22Rv1 (cell line): ENCODE data around the gene POLR2H.

Experiments used
- CTCF ChIP-seq: fragments of 450-650 bp; IDR thresholded peaks from 2 replicates; pipeline ENCODE4 v1.5.1; 2017; ENCODE audit warnings: mild to moderate bottlenecking
- ZFX ChIP-seq: fragments of 450-650 bp; IDR thresholded peaks from 2 replicates; pipeline ENCODE4 v1.6.1; 2017; ENCODE audit warnings: antibody characterized with exemption, borderline replicate concordance

DNA sequence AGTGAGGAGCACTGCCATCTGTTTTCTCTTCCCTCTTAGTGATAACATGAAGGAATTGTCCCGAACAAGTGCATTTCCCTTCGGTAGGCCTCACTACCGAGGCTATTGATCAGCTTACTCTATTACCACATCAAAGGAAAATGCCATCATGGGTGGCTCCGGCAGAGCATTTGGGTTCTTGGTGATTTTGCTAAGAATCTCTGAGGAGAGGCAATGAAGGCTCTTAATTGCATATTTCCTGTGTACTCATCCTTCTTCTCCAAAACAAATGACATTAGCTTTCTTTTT lies 53.6 kb downstream of the POLR2H start:
- TF ChIP-seq CTCF = no peak
- no peak for TF ChIP-seq ZFX
